Endodermal cell (in vitro differentiated cells): Measurements from ENCODE around the gene KRTAP10-7. TPM values are rescaled to one million over a fixed set of nuclear protein-coding genes. Genes with fewer than 3 reads are reported as not detected.

Source experiments
- DNase-seq: peaks from one replicate; pipeline ENCODE4 v3.0.0-alpha.2; 2017
- H3K27ac ChIP-seq: 2 replicates; pipeline ENCODE4 v1.5.1; 2013; ENCODE audit warnings: mild to moderate bottlenecking, low read depth, low read length, moderate library complexity
- H3K27me3 ChIP-seq: 2 replicates; pipeline ENCODE4 v1.6.1; 2013; ENCODE audit warnings: mild to moderate bottlenecking, low read length, moderate library complexity; ENCODE audit not compliant: insufficient read depth, control insufficient read depth, poor library complexity, severe bottlenecking
- H3K36me3 ChIP-seq: 2 replicates; pipeline ENCODE4 v1.7.0; 2013; ENCODE audit warnings: mild to moderate bottlenecking, low read length, moderate library complexity; ENCODE audit not compliant: control insufficient read depth, insufficient read depth
- H3K4me1 ChIP-seq: one replicate; pipeline ENCODE4 v1.7.0; 2013; ENCODE audit warnings: low read length; ENCODE audit not compliant: control insufficient read depth, insufficient read depth
- H3K4me3 ChIP-seq: 2 replicates; pipeline ENCODE4 v1.5.1; 2013; ENCODE audit warnings: mild to moderate bottlenecking, low read length, moderate library complexity
- H3K9ac ChIP-seq: 2 replicates; pipeline ENCODE4 v1.6.1; 2013; ENCODE audit warnings: mild to moderate bottlenecking, low read length, moderate library complexity; ENCODE audit not compliant: poor library complexity, severe bottlenecking; ENCODE audit errors: extremely low read depth
- H3K9me3 ChIP-seq: 2 replicates; pipeline ENCODE4 v1.6.1; 2013; ENCODE audit warnings: mild to moderate bottlenecking, low read length, moderate library complexity; ENCODE audit not compliant: control insufficient read depth
- H3K27ac Mint-ChIP-seq: 2 replicates; pipeline ENCODE4 v1.8.0; 2020; ENCODE audit warnings: mixed read lengths
- H3K27me3 Mint-ChIP-seq: 2 replicates; pipeline ENCODE4 v1.8.0; 2021; ENCODE audit warnings: mild to moderate bottlenecking, mixed read lengths; ENCODE audit not compliant: insufficient read depth
- H3K36me3 Mint-ChIP-seq: 2 replicates; pipeline ENCODE4 v1.8.0; 2020; ENCODE audit warnings: low read depth, mixed read lengths
- H3K4me1 Mint-ChIP-seq: 2 replicates; pipeline ENCODE4 v1.8.0; 2020; ENCODE audit warnings: mixed read lengths
- H3K4me3 Mint-ChIP-seq: 2 replicates; pipeline ENCODE4 v1.8.0; 2020; ENCODE audit warnings: mild to moderate bottlenecking, moderate library complexity, mixed read lengths
- H3K9me3 Mint-ChIP-seq: 2 replicates; pipeline ENCODE4 v1.8.0; 2020; ENCODE audit warnings: mild to moderate bottlenecking, mixed read lengths
- CTCF ChIP-seq: fragments of 200-600 bp; sonication (generic); conservative IDR thresholded peaks from 2 replicates; pipeline ENCODE4 v1.5.0; 2021; ENCODE audit warnings: antibody characterized with exemption, mild to moderate bottlenecking
- WGBS, 2 experiments: methylation state at CpG; one replicate each; pipeline versions ENCODE4 v1.1.5 to v1.1.7; 2013; ENCODE audit warnings: missing lambda C conversion rate in 2 of 2, mixed read lengths in 1 of 2; ENCODE audit not compliant: insufficient coverage in 1 of 2, insufficient read length in 1 of 2; 5-methylcytosine and 5-hydroxymethylcytosine counted together
- total RNA-seq, 2 donors: library from RNA; stranded (reverse); fragmentation: NEBNext Ultra II Directional in 1 of 2; extraction: Animal tissue kit (Norgen Biotek cat#: 25700) in 1 of 2; gene quantifications; 2 replicates in 1 of 2; 3 replicates in 1 of 2; pipeline ENCODE4 v1.2.1, GENCODE V29; 2021

KRTAP10-7 gene
- total RNA-seq, 2 donors from 2014 or later = not detected

GRCh38 chr21:44592446-44593311 lies 7.7 kb upstream of the KRTAP10-7 start, which contains the start of gene KRTAP10-6:
Gene KRTAP10-6, minus strand, starts transcription at chr21:44592505. Its CDS starts 21 bp downstream, at chr21:44592484.
- DNase-seq = peak; percentile 57
- Histone ChIP-seq H3K4me3 (no peak within 1 kb of the TSS), H3K9me3 (no peaks in the 10 kb centered on the region), H3K4me1 (no peaks in the 10 kb centered on the region), H3K27me3 (no peaks in the 10 kb centered on the region), H3K36me3 (no peaks in the 10 kb centered on the region), H3K9ac (no peak within 1 kb of the TSS), H3K27ac (no peak within 1 kb of the TSS)
- Mint-ChIP-seq H3K9me3 (peaks cover 5% of the 10 kb centered on the region), H3K27ac (no peak within 1 kb of the TSS), H3K36me3 (no peaks in the 10 kb centered on the region), H3K4me1 (peaks cover 9% of the 10 kb centered on the region), H3K4me3 (no peak within 1 kb of the TSS), H3K27me3 (no peaks in the 10 kb centered on the region)
- WGBS, 2 experiments = 93% methylated on average over 19 to 33 of the region's 33 CpGs
- TF ChIP-seq CTCF = no peak

- Mint-ChIP-seq H3K4me3 (no peak overlapping the region), H3K27ac (no peak overlapping the region), H3K27me3 (no peaks in the 10 kb centered on the region), H3K36me3 (no peaks in the 10 kb centered on the region), H3K4me1 (peaks cover 13% of the 10 kb centered on the region), H3K9me3 (no peaks in the 10 kb centered on the region)
- no peak for TF ChIP-seq CTCF
- WGBS, 2 experiments = 84 to 90% methylated on average over 17 to 20 of the region's 20 CpGs
- Histone ChIP-seq H3K9me3 (peaks cover 10% of the 10 kb centered on the region), H3K27me3 (no peaks in the 10 kb centered on the region), H3K27ac (no peak overlapping the region), H3K4me3 (no peak overlapping the region), H3K4me1 (no peaks in the 10 kb centered on the region), H3K9ac (no peak overlapping the region), H3K36me3 (no peaks in the 10 kb centered on the region)
- peak; percentile 58 for DNase-seq
Measured at GRCh38 chr21:44593598-44594405, 6.6 kb upstream of the KRTAP10-7 start.

- no peaks in the 10 kb centered on the region for H3K9me3 Mint-ChIP-seq
- Histone ChIP-seq H3K4me3 (no peak overlapping the region), H3K27me3 (no peaks in the 10 kb centered on the region), H3K9me3 (peaks cover 13% of the 10 kb centered on the region), H3K9ac (no peak overlapping the region), H3K36me3 (no peaks in the 10 kb centered on the region), H3K4me1 (no peaks in the 10 kb centered on the region), H3K27ac (no peak overlapping the region)
- TF ChIP-seq CTCF = no peak
- no peak for DNase-seq
- no peak overlapping the region for H3K27ac Mint-ChIP-seq
- no peak overlapping the region for H3K4me3 Mint-ChIP-seq
- no peaks in the 10 kb centered on the region for H3K36me3 Mint-ChIP-seq
- 84 to 86% methylated on average over 7 to 12 of the region's 12 CpGs for WGBS, 2 experiments
- peaks cover 13% of the 10 kb centered on the region for H3K4me1 Mint-ChIP-seq
- H3K27me3 Mint-ChIP-seq = no peaks in the 10 kb centered on the region
Measured at GRCh38 chr21:44594406-44594916, 5.9 kb upstream of the KRTAP10-7 start.
